OCI-LY1 (cell line): ENCODE data around the gene DNAJB5.
"Not testable (repeated sequence)": the region's sequence is repeated elsewhere in the genome, so short reads cannot be mapped to it uniquely, and the experiment has no call there.

ENCODE experiments used
- H2AFZ ChIP-seq: fragments of 200-600 bp; sonication (generic), shearing (Covaris generic); 2 replicates; pipeline ENCODE4 v1.6.0; 2014; ENCODE audit warnings: antibody characterized with exemption, mild to moderate bottlenecking, low read length
- H3F3A ChIP-seq: fragments of 200-600 bp; sonication (generic), shearing (Covaris generic); 2 replicates; pipeline ENCODE4 v1.6.0; 2014; ENCODE audit warnings: mild to moderate bottlenecking, antibody characterized with exemption, low read length, moderate library complexity; ENCODE audit not compliant: insufficient read depth
- H3K27ac ChIP-seq: fragments of 200-600 bp; sonication (generic); 2 replicates; pipeline ENCODE4 v1.5.1; 2014; ENCODE audit warnings: low read length, mixed run types, mild to moderate bottlenecking, low read depth; ENCODE audit not compliant: poor library complexity, severe bottlenecking
- H3K27me3 ChIP-seq: fragments of 200-600 bp; sonication (generic); 2 replicates; pipeline ENCODE4 v1.6.0; 2014; ENCODE audit warnings: antibody characterized with exemption, mild to moderate bottlenecking, low read length, moderate library complexity; ENCODE audit not compliant: insufficient read depth
- H3K36me3 ChIP-seq: fragments of 200-600 bp; sonication (generic); 2 replicates; pipeline ENCODE4 v1.6.1; 2014; ENCODE audit warnings: mild to moderate bottlenecking, antibody characterized with exemption, low read length, moderate library complexity, mixed read lengths; ENCODE audit not compliant: insufficient read depth
- H3K4me1 ChIP-seq: fragments of 200-600 bp; sonication (generic); 2 replicates; pipeline ENCODE4 v1.5.1; 2014; ENCODE audit warnings: mild to moderate bottlenecking, low read length, moderate library complexity; ENCODE audit not compliant: insufficient read depth, severe bottlenecking
- H3K4me2 ChIP-seq: fragments of 200-600 bp; sonication (generic), shearing (Covaris generic); 2 replicates; pipeline ENCODE4 v1.6.1; 2014; ENCODE audit warnings: low read length
- H3K4me3 ChIP-seq: fragments of 200-600 bp; sonication (generic); 2 replicates; pipeline ENCODE4 v1.5.1; 2014; ENCODE audit warnings: low read length, low read depth, mild to moderate bottlenecking, mixed read lengths; ENCODE audit not compliant: poor library complexity, severe bottlenecking
- H3K79me2 ChIP-seq: fragments of 200-600 bp; shearing (Covaris generic); 2 replicates; pipeline ENCODE4 v1.6.1; 2016; ENCODE audit warnings: mixed run types, low read length, mixed read lengths; ENCODE audit not compliant: insufficient read depth
- H3K9ac ChIP-seq: fragments of 200-600 bp; sonication (generic), shearing (Covaris generic); 2 replicates; pipeline ENCODE4 v1.6.1; 2014; ENCODE audit warnings: mild to moderate bottlenecking, low read length, mixed read lengths
- H3K9me2 ChIP-seq: fragments of 200-600 bp; sonication (generic), shearing (Covaris generic); 2 replicates; pipeline ENCODE4 v1.6.1; 2014; ENCODE audit warnings: low read depth, mild to moderate bottlenecking, low read length, mixed read lengths
- H3K9me3 ChIP-seq: fragments of 200-600 bp; shearing (Covaris generic); 2 replicates; pipeline ENCODE4 v1.6.1; 2014; ENCODE audit warnings: low read length, mixed read lengths
- H4K20me1 ChIP-seq: fragments of 200-600 bp; sonication (generic), shearing (Covaris generic); 2 replicates; pipeline ENCODE4 v1.6.0; 2016; ENCODE audit warnings: mild to moderate bottlenecking, low read length; ENCODE audit not compliant: insufficient read depth
- EZH2 ChIP-seq: fragments of 200-600 bp; sonication (generic), shearing (Covaris generic); IDR thresholded peaks from 2 replicates; pipeline ENCODE4 v1.8.0; 2017; ENCODE audit warnings: borderline replicate concordance, mixed run types, mild to moderate bottlenecking, antibody characterized with exemption, low read length, moderate library complexity, mixed read lengths
- TF ChIP-seq, protein P1 (sequence below): fragments of 200-600 bp; sonication (generic), shearing (Covaris generic); IDR thresholded peaks from 2 replicates; pipeline ENCODE4 v1.5.1; 2017; ENCODE audit warnings: mild to moderate bottlenecking, antibody characterized with exemption, low read length, moderate library complexity, mixed read lengths

DNAJB5 gene

DNA sequence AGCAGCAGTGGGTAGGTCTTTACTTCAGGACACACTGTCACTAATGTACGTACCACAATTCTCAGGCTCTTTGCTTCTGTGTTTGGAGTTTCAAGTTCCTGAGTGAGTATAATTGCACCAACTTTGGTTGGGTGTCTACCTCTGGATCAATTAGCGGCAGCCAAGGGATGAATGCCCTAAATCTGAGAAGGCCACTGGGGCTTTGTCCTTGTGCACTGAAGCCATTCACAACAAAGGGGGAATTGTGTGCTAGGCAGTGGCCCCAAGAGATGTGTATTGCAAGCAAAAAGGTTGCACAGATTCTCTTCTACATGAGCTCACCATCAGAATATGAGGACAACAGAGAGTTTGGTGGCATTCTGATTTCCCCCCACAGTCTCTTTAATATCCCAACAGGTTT lies 35.3 kb upstream of the DNAJB5 start:
- Histone ChIP-seq H4K20me1 (no peaks in the 10 kb centered on the region), H3K27ac (no peak overlapping the region), H3K36me3 (no peaks in the 10 kb centered on the region), H3K4me1 (no peaks in the 10 kb centered on the region), H3K27me3 (no peaks in the 10 kb centered on the region), H3K9me3 (no peaks in the 10 kb centered on the region), H3K9me2 (no peaks in the 10 kb centered on the region), H3K4me2 (no peak overlapping the region), H3K9ac (no peak overlapping the region), H3F3A (no peaks in the 10 kb centered on the region), H3K79me2 (no peaks in the 10 kb centered on the region), H2AFZ (no peak overlapping the region), H3K4me3 (no peak overlapping the region)
- no peak for TF ChIP-seq EZH2

DNA sequence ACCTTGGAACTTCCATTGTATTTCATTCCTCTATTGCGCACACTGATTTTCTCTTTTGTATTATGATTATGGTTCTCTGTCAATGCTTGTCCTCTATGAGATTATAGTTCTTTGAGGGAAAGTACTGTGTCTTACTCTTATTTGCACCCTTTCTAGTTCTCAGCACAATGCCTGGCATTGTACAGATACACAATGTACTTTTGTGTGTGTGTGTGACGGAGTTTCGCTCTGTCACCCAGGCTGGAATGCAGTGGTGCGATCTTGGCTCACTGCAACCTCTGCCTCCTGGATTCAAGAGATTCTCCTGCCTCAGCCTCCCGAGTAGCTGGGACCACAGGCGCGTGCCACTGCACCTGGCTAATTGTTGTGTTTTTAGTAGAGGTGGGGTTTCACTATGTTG lies 33.5 kb upstream of the DNAJB5 start:
- not testable (repeated sequence) for H3K4me3 ChIP-seq, H3K79me2 ChIP-seq, H3K27me3 ChIP-seq, H3K9me3 ChIP-seq, H2AFZ ChIP-seq, H3K4me1 ChIP-seq, H3K36me3 ChIP-seq, H4K20me1 ChIP-seq, H3K9ac ChIP-seq, H3F3A ChIP-seq, H3K4me2 ChIP-seq, H3K27ac ChIP-seq, H3K9me2 ChIP-seq

DNA sequence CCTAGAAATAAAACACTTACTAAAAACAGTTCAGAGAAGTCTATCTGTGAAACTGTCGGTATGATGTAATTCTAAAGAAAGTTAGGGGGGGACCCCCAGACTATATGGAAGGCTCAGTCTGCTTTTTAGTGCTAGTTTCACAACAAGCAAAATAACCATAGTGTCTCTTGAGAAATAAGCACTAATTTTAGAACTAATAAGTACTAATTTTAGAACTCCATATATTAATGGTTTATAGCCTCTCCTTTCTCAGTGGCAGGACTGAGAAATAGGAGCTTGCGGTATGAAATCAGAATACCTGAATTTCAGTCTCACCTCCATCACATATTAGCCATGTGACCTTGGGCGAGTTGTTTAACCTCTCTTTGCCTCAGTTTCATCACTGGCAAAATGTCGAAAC lies 32.9 kb upstream of the DNAJB5 start:
- Histone ChIP-seq H3K4me3 (no peak overlapping the region), H2AFZ (no peak overlapping the region), H3K4me1 (no peaks in the 10 kb centered on the region), H3K36me3 (no peaks in the 10 kb centered on the region), H3F3A (no peaks in the 10 kb centered on the region), H3K9me3 (no peaks in the 10 kb centered on the region), H3K4me2 (no peak overlapping the region), H3K79me2 (no peaks in the 10 kb centered on the region), H3K9me2 (no peaks in the 10 kb centered on the region), H3K9ac (no peak overlapping the region), H3K27me3 (no peaks in the 10 kb centered on the region), H4K20me1 (no peaks in the 10 kb centered on the region), H3K27ac (no peak overlapping the region)
- TF ChIP-seq, protein P1, sequence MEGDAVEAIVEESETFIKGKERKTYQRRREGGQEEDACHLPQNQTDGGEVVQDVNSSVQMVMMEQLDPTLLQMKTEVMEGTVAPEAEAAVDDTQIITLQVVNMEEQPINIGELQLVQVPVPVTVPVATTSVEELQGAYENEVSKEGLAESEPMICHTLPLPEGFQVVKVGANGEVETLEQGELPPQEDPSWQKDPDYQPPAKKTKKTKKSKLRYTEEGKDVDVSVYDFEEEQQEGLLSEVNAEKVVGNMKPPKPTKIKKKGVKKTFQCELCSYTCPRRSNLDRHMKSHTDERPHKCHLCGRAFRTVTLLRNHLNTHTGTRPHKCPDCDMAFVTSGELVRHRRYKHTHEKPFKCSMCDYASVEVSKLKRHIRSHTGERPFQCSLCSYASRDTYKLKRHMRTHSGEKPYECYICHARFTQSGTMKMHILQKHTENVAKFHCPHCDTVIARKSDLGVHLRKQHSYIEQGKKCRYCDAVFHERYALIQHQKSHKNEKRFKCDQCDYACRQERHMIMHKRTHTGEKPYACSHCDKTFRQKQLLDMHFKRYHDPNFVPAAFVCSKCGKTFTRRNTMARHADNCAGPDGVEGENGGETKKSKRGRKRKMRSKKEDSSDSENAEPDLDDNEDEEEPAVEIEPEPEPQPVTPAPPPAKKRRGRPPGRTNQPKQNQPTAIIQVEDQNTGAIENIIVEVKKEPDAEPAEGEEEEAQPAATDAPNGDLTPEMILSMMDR = no peak
- TF ChIP-seq EZH2 = no peak

DNA sequence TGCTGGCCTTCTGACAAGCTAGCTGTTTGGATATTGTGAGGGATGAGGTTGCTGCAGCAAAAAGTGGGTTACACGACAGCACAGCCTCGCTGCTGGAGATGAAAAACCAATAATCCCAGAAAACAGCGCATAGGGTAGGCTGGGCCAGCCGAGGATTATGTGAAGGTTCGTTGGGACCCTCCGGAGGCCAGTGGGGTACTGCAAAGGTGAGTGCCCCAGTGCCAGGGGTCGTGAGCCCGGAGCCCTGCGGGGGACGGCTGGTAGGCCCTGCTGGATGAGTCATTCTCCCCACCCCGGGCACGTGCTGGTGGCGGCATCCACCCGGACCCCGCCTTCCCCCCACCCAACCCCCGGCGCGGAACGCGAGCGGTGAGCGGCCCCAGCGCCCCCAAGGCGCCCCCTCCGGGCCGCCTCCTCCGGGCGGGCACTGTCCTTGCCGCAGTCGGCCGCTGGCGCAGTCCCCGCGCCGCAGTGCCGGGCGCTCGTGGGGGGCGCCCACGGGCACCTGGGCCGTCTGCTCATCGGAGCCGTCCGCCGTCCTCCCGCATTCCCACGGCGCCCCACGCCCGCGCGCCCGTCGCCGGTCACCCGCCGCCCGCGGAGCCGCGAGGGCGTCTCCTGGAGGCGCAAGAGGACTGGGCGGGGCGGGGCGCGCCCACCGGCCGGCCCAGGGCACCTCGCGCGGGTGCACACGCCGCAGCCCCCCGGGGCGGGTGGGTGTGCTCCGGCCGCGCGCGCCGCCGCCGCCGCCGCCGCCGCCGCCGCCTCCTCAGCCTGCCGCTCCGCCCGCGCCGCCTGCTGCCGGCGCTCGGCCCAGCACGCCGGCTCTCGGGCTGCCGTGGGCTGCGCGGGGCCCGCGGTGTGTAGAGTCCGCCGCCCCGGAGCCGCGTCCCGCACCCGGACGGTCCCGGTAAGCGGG lies 31.8 kb upstream of the DNAJB5 start, which contains the start of gene PHF24:
PHF24 (plus strand) TSS at position 794 of the 919 bp plus-strand sequence. CDS start 13,014 bp downstream, outside the sequence.
- H3K9me3 ChIP-seq = no peaks in the 10 kb centered on the region
- peak within 1 kb of the TSS; percentile 46; the same call in 1 of the 2 replicates for H3K4me2 ChIP-seq
- TF ChIP-seq EZH2 = no peak
- TF ChIP-seq, protein P1 = no peak
- no peaks in the 10 kb centered on the region for H3K9me2 ChIP-seq
- H3K27ac ChIP-seq = no peak within 1 kb of the TSS
- no peaks in the 10 kb centered on the region for H4K20me1 ChIP-seq
- H2AFZ ChIP-seq = no peak within 1 kb of the TSS
- no peaks in the 10 kb centered on the region for H3K4me1 ChIP-seq
- no peaks in the 10 kb centered on the region for H3K27me3 ChIP-seq
- H3K4me3 ChIP-seq = no peak within 1 kb of the TSS
- H3K79me2 ChIP-seq = no peaks in the 10 kb centered on the region
- no peaks in the 10 kb centered on the region for H3F3A ChIP-seq
- no peak within 1 kb of the TSS for H3K9ac ChIP-seq
- no peaks in the 10 kb centered on the region for H3K36me3 ChIP-seq
